Nephron (organoid): ENCODE data around the gene XKR3.
"Not testable (repeated sequence)": the region's sequence is repeated elsewhere in the genome, so short reads cannot be mapped to it uniquely, and the experiment has no call there.

Source experiments
- H3K27ac Mint-ChIP-seq, 3 experiments: 2 replicates each; pipeline ENCODE4 v1.8.0; 2020; ENCODE audit warnings: mixed read lengths in 3 of 3, mild to moderate bottlenecking in 2 of 3, moderate library complexity in 1 of 3
- H3K27me3 Mint-ChIP-seq: 2 replicates; pipeline ENCODE4 v1.8.0; 2021; ENCODE audit warnings: low read depth, mild to moderate bottlenecking, moderate library complexity, mixed read lengths
- H3K36me3 Mint-ChIP-seq: 2 replicates; pipeline ENCODE4 v1.8.0; 2020; ENCODE audit warnings: low read depth, mixed read lengths
- H3K4me1 Mint-ChIP-seq: 2 replicates; pipeline ENCODE4 v1.8.0; 2020; ENCODE audit warnings: mixed read lengths
- H3K4me3 Mint-ChIP-seq, 3 experiments: 2 replicates each; pipeline ENCODE4 v1.8.0; 2020; ENCODE audit warnings: mild to moderate bottlenecking in 3 of 3, mixed read lengths in 3 of 3, moderate library complexity in 2 of 3
- H3K9me3 Mint-ChIP-seq: 2 replicates; pipeline ENCODE4 v1.8.0; 2020; ENCODE audit warnings: mixed read lengths
- TF ChIP-seq, protein P1 (sequence below), 3 experiments: fragments of 200-600 bp; sonication (generic); IDR thresholded peaks; one replicate each; pipeline ENCODE4 v1.5.0; 2021; ENCODE audit warnings: antibody characterized with exemption in 3 of 3; ENCODE audit not compliant: unreplicated experiment in 3 of 3

The XKR3 gene

DNA sequence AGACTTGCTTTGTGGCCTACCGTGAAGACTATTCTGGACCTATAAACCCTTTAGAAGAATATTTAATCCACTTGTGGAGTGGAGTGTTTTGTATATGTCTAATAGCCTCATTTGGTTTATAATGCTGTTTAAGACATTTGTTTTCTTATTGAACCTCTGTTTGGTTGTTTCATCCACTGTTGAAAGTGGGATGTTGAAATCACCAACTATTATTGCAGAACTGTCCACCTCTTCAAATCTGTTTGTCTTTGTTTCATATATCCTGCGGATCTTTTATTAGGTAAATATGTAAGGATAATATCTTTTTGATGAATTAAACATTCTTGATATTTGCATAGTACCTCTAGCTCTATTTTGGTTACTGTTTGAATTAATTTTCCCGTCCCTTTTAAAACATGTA lies 49.1 kb downstream of the XKR3 start:
- no peaks in the 10 kb centered on the region for H3K4me1 Mint-ChIP-seq
- no peaks in the 10 kb centered on the region for H3K27me3 Mint-ChIP-seq
- no peaks in the 10 kb centered on the region for H3K36me3 Mint-ChIP-seq
- H3K27ac Mint-ChIP-seq = no peak overlapping the region
- peaks cover 22% of the 10 kb centered on the region for H3K9me3 Mint-ChIP-seq
- no peak overlapping the region for H3K4me3 Mint-ChIP-seq
- TF ChIP-seq, protein P1, sequence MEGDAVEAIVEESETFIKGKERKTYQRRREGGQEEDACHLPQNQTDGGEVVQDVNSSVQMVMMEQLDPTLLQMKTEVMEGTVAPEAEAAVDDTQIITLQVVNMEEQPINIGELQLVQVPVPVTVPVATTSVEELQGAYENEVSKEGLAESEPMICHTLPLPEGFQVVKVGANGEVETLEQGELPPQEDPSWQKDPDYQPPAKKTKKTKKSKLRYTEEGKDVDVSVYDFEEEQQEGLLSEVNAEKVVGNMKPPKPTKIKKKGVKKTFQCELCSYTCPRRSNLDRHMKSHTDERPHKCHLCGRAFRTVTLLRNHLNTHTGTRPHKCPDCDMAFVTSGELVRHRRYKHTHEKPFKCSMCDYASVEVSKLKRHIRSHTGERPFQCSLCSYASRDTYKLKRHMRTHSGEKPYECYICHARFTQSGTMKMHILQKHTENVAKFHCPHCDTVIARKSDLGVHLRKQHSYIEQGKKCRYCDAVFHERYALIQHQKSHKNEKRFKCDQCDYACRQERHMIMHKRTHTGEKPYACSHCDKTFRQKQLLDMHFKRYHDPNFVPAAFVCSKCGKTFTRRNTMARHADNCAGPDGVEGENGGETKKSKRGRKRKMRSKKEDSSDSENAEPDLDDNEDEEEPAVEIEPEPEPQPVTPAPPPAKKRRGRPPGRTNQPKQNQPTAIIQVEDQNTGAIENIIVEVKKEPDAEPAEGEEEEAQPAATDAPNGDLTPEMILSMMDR (IDR thresholded peaks at IDR 0.05; ENCODE audit: unreplicated experiment in 3 of 3) = no peak

DNA sequence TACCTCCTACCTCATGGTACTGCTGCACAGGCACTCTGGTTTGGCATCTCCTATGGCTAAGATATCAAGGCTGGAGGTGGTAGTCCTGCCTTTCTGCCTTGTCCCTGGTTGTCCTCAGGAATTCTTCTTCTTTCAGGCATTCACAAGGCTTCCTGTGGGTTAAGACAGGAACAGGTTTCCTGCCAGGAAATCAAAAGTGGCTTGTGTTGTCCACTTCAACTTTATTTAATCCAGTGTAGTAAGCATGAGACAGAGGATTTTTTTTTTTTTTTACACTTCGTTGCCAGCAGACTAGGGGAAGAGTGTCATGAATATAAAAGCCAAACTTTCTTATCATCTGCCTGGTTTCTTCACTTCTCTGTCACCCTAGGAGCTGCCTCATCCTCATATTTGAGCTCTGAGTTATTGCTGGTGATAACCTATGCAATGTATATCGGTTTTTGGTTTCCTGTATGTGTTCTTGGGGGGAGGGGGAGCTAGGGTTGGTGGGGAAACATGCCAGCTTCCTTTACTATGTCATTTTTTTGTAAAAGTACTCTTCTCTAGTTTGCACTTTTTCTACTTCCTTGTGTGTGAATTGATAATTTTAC lies 50.2 kb downstream of the XKR3 start:
- no peaks in the 10 kb centered on the region for H3K27me3 Mint-ChIP-seq
- no peak overlapping the region for H3K27ac Mint-ChIP-seq
- peaks cover 21% of the 10 kb centered on the region for H3K9me3 Mint-ChIP-seq
- H3K36me3 Mint-ChIP-seq = no peaks in the 10 kb centered on the region
- H3K4me3 Mint-ChIP-seq = no peak overlapping the region
- no peaks in the 10 kb centered on the region for H3K4me1 Mint-ChIP-seq
- TF ChIP-seq, protein P1 (IDR thresholded peaks at IDR 0.05; ENCODE audit: unreplicated experiment in 3 of 3) = no peak

DNA sequence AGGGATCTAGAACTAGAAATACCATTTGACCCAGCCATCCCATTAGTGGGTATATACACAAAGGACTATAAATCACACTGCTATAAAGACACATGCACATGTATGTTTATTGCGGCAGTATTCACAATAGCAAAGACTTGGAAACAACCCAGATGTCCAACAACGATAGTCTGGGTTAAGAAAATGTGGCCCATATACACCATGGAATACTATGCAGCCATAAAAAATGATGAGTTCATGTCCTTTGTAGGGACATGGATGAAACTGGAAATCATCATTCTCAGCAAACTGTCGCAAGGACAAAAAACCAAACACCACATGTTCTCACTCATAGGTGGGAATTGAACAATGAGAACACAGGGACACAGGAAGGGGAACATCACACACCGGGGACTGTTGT lies 53.6 kb downstream of the XKR3 start:
- H3K4me1 Mint-ChIP-seq, H3K27me3 Mint-ChIP-seq, H3K36me3 Mint-ChIP-seq, H3K4me3 Mint-ChIP-seq, H3K27ac Mint-ChIP-seq: not testable (repeated sequence)
- H3K9me3 Mint-ChIP-seq = peaks cover 25% of the 10 kb centered on the region

DNA sequence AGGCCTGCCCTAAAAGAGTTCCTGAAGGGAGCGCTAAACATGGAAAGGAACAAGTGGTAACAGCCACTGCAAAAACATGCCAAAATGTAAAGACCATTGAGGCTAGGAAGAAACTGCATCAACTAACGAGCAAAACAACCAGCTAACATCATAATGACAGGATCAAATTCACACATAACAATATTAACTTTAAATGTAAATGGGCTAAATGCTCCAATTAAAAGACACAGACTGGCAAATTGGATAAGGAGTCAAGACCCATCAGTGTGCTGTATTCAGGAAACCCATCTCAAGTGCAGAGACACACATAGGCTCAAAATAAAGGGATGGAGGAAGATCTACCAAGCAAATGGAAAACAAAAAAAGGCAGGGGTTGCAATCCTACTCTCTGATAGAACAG lies 57.3 kb downstream of the XKR3 start:
- peaks cover 31% of the 10 kb centered on the region for H3K9me3 Mint-ChIP-seq
- H3K4me3 Mint-ChIP-seq, H3K27me3 Mint-ChIP-seq, H3K4me1 Mint-ChIP-seq, H3K27ac Mint-ChIP-seq, H3K36me3 Mint-ChIP-seq: not testable (repeated sequence)

DNA sequence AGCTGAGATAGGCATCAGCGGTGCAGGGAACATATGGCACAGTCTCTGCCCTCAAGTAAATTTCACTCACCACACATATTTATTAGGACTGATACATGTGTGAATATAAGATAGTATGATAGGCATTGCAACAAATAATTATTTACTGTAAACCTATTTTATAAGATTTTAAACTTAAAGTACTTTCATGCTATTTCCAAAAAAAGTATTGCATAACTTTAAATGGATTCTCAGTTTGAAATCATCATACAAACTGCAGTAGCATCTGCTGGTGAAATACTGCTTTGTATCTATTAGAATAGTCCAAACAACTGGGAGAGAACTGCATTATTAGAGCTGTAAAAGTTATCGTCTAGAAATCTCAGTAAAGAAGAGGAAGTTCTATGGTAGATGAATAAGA lies 63.0 kb downstream of the XKR3 start:
- H3K4me1 Mint-ChIP-seq, H3K4me3 Mint-ChIP-seq, H3K36me3 Mint-ChIP-seq, H3K27me3 Mint-ChIP-seq, H3K27ac Mint-ChIP-seq: not testable (repeated sequence)
- peaks cover 42% of the 10 kb centered on the region for H3K9me3 Mint-ChIP-seq

DNA sequence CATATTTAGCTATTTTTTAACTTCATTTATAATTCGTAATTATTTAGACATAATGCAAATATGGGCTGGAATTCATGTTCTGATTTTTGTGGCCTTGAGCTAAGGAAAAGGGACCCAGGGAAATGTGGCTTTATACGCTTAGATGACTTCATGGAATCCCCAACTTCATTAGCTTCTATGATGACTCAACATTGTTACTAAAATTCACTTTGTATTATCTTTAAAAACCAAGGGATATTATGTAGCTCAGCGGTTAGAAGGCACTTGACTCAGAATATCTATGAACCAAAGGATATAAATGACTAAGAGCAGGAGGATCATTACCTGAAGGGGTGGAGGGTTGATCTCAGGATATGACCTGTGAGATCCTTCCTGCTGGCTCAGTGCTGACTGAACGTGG lies 64.8 kb downstream of the XKR3 start:
- H3K27ac Mint-ChIP-seq, H3K36me3 Mint-ChIP-seq, H3K4me3 Mint-ChIP-seq, H3K4me1 Mint-ChIP-seq, H3K27me3 Mint-ChIP-seq: not testable (repeated sequence)
- peaks cover 32% of the 10 kb centered on the region for H3K9me3 Mint-ChIP-seq

DNA sequence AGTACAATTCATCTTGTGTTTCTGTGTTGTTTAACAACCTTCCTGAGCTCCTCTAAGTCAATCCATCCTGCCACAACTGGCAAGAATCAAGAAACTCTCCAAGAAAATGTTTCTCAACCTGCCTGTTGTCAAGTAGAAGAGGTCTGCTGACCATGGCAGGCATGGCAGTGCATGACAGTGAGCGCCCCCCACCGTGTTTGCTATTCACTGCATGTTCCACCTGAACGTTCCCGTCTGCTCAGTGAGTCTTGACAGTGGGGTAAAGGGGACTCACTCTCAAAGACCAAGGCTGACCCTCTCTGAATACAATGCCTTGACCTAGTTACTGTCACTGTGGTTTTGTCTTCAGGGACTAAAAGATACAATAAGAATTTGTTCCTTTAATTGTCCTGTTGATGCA lies 75.9 kb downstream of the XKR3 start:
- not testable (repeated sequence) for H3K27ac Mint-ChIP-seq, H3K4me1 Mint-ChIP-seq, H3K36me3 Mint-ChIP-seq, H3K27me3 Mint-ChIP-seq, H3K4me3 Mint-ChIP-seq
- H3K9me3 Mint-ChIP-seq = peaks cover 44% of the 10 kb centered on the region

DNA sequence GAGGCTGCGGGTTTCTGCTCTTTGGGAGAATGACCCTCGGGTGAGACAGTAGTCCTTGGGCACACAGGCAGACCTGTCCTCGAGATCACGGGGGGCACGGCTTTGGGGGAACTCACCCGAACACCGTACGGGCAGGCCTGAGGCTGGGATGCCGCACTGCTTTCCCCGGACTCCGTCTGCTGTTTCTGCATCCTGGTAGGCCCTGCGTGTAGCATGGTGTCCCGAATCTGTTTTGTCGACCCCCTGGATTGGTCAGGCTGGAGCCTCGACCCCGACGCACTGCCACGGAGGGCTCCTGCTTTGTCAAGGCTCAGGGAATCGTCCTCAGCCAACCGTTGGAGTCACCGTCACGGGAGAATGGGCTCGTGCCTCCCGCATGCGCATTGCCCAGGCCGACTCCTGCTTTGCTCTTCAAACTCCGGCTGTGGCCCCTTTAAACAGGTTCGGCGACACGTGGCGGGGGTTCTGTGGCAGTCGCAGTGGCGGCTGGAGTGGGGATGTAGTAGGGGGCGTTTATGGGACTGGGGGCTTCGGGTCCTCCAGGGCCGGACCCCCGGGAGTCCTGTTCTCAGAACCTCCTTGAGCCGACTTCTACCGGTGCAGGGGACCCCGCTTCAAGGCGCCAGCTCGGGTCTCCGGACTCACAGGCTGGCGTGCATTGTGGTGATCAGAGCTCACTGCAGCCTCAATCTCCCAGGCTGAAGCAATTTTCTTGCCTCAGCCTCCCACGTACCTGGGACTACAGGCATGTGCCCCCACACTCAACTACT lies 76.9 kb downstream of the XKR3 start:
- not testable (repeated sequence) for H3K36me3 Mint-ChIP-seq, H3K27me3 Mint-ChIP-seq, H3K4me3 Mint-ChIP-seq, H3K27ac Mint-ChIP-seq, H3K4me1 Mint-ChIP-seq
- H3K9me3 Mint-ChIP-seq = peaks cover 44% of the 10 kb centered on the region

DNA sequence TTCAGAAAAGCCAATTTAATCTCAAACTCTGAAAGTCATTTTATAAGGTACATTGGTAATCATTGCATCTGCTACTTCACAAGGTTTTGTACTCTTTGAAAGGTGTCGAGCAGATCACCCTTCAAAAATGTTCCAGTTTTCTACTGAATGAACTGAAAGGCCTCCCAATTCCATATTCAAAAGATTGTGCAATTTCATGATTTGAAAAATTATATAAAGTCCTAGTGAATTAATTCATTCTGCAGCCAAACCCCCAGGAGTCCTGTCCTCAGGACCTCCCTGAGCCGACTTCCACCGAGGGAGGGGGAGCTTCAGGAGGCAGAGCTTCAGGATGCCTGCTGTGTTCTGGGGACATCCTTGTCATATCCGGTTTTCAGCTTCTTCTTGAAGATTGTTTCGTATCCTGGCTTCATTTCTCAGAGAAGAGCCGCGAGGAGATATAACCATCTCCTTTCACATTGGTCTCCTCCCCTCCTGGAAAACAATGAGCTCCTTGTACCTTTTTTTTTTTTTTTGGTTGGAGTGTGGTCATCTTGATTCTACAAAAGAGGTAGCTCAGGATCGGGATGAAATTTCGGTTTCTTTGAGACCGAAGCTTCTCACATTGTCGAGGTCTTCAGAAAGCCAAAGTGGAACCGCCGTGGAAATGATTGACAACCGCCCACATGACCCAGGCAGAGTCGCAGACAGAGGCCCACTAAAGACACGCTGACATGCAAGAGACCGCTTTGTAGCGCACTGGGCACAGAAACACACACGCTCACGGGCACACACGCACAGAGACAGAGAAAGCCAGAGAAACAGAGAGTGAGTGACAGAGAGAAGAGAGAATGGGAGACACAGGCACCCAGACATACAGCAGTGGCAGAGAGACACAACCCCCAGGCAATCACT lies 77.7 kb downstream of the XKR3 start:
- H3K4me1 Mint-ChIP-seq, H3K4me3 Mint-ChIP-seq, H3K27ac Mint-ChIP-seq, H3K27me3 Mint-ChIP-seq, H3K36me3 Mint-ChIP-seq: not testable (repeated sequence)
- H3K9me3 Mint-ChIP-seq = peaks cover 37% of the 10 kb centered on the region

DNA sequence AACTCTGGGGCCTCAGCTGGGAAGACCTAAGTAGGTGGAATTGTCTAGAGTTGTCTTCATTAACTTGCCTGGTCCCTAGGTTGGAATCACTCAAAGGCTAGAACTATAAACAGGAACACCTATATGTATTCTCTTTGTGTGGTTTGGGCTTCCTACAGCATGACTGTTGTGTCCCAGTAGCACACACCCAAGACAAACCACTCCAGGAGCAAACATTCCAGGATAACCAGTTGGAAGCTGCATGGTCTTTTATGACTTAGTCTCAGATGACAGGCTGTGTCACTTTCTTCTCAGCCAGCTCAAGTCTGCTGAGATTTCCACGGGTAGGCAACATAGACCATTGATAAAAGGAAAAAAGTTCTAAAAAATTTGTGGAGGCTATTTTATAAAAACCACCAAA lies 90.9 kb downstream of the XKR3 start:
- H3K36me3 Mint-ChIP-seq, H3K27ac Mint-ChIP-seq, H3K4me3 Mint-ChIP-seq, H3K4me1 Mint-ChIP-seq, H3K27me3 Mint-ChIP-seq: not testable (repeated sequence)
- peaks cover 25% of the 10 kb centered on the region for H3K9me3 Mint-ChIP-seq
